HepG2 (cell line): Measurements from ENCODE around the gene SNAP25. TPM values are rescaled to one million over a fixed set of nuclear protein-coding genes. Genes with fewer than 3 reads are reported as not detected.

ENCODE experiments used
- ATAC-seq: fragments of 200-7000 bp; cut with Tn5 transposase; 3 replicates; pipeline ENCODE4 v1.9.1; 2020; ENCODE audit warnings: mild to moderate bottlenecking, moderate library complexity
- BruUV-seq: library from RNA; stranded (reverse); fragments of 400-500 nt; replicated peaks from 2 replicates; lab custom pipeline; 2021; lab: Mats Ljungman, UMichigan
- CTCF ChIA-PET: fragments of 300-600 bp; formaldehyde crosslinking; extraction: SDS; loops from one replicate; lab custom pipeline; 2021; ENCODE audit warnings: low total read pairs, inconsistent platforms, low intra/inter-chr PET ratio; lab: Yijun Ruan, JAX
- POLR2A ChIA-PET: fragments of 350-600 bp; sonication (Branson Sonifier 250); formaldehyde crosslinking; loops from one replicate; lab custom pipeline; 2020; ENCODE audit warnings: antibody characterized with exemption, inconsistent platforms; lab: Yijun Ruan, JAX
- DNase-seq: peaks from one replicate; pipeline ENCODE4 v3.0.0-alpha.2; 2015; ENCODE audit warnings: low spot score
- FAIRE-seq: peaks from 3 replicates; lab custom pipeline; 2011; peaks lifted over from hg19 to GRCh38; lab: Jason Lieb, UNC
- H2AFZ ChIP-seq: one replicate; pipeline ENCODE4 v1.6.1; 2011; ENCODE audit warnings: low read length, inconsistent platforms
- H3K27ac ChIP-seq: fragments of 300-600 bp; 3 replicates; pipeline ENCODE4 v1.8.0; 2011; ENCODE audit warnings: mixed run types, mild to moderate bottlenecking, mixed read lengths, low read length, inconsistent platforms; ENCODE audit not compliant: insufficient read depth; ENCODE audit errors: extremely low read length
- H3K27me3 ChIP-seq, 2 experiments: fragments of 200-600 bp in 1 of 2; 2 replicates in 1 of 2; 3 replicates in 1 of 2; pipeline versions ENCODE4 v1.6.0 to v1.8.0; 2011; ENCODE audit warnings: low read length in 2 of 2, mild to moderate bottlenecking in 2 of 2, moderate library complexity in 2 of 2, inconsistent platforms in 1 of 2; ENCODE audit not compliant: insufficient read depth in 2 of 2, control insufficient read depth in 1 of 2
- H3K36me3 ChIP-seq, 2 experiments: fragments of 200-600 bp in 1 of 2; replicated peaks in 1 of 2; 2 replicates in 1 of 2; 3 replicates in 1 of 2; pipeline versions ENCODE4 v1.5.1 to v1.8.0; 2011; ENCODE audit warnings: low read length in 2 of 2, inconsistent platforms in 1 of 2; ENCODE audit not compliant: insufficient read depth in 2 of 2, control insufficient read depth in 1 of 2
- H3K4me1 ChIP-seq: 2 replicates; pipeline ENCODE4 v1.5.1; 2012; ENCODE audit warnings: low read length, inconsistent platforms; ENCODE audit not compliant: insufficient read depth
- H3K4me2 ChIP-seq: 2 replicates; pipeline ENCODE4 v1.6.0; 2011; ENCODE audit warnings: low read depth, low read length, inconsistent platforms
- H3K4me3 ChIP-seq, 3 experiments: fragments of 200-600 bp in 1 of 3; sonication (generic), shearing (Covaris generic) in 1 of 3; replicated peaks in 1 of 3; 2 replicates each; pipeline ENCODE4 v1.5.1; 2011 to 2016; ENCODE audit warnings: low read length in 3 of 3, inconsistent platforms in 2 of 3, low read depth in 2 of 3, mild to moderate bottlenecking in 2 of 3, control low read depth in 1 of 3, mixed read lengths in 1 of 3; ENCODE audit not compliant: insufficient read depth in 1 of 3
- H3K79me2 ChIP-seq: one replicate; pipeline ENCODE4 v1.6.1; 2011; ENCODE audit warnings: low read length, inconsistent platforms; ENCODE audit not compliant: insufficient read depth
- H3K9ac ChIP-seq: 2 replicates; pipeline ENCODE4 v1.6.0; 2011; ENCODE audit warnings: mild to moderate bottlenecking, low read depth, low read length, inconsistent platforms; ENCODE audit not compliant: insufficient read depth
- H3K9me3 ChIP-seq: 2 replicates; pipeline ENCODE4 v1.5.1; 2012; ENCODE audit warnings: mild to moderate bottlenecking, low read length
- H4K20me1 ChIP-seq: 2 replicates; pipeline ENCODE4 v1.6.0; 2011; ENCODE audit warnings: inconsistent platforms, mild to moderate bottlenecking, low read length, moderate library complexity; ENCODE audit not compliant: insufficient read depth
- CBX2 ChIP-seq, 2 experiments: fragments of 200-600 bp in 1 of 2; sonication (generic); formaldehyde crosslinking in 1 of 2; IDR thresholded peaks; 2 replicates each; pipeline versions ENCODE4 v1.7.0 to v1.8.1; 2018 to 2022; ENCODE audit warnings: low read depth in 2 of 2, low read length in 1 of 2, mild to moderate bottlenecking in 1 of 2, missing genetic modification reagents in 1 of 2
- EZH2 ChIP-seq: conservative IDR thresholded peaks from 2 replicates; pipeline ENCODE4 v1.6.1; 2012; ENCODE audit warnings: mild to moderate bottlenecking, low read depth, low read length, moderate library complexity
- FUBP1 ChIP-seq: sonication (generic); formaldehyde crosslinking; IDR thresholded peaks from 2 replicates; pipeline ENCODE4 v1.5.1; 2020; ENCODE audit warnings: missing genetic modification reagents, mild to moderate bottlenecking, borderline replicate concordance
- GMEB2 ChIP-seq: IDR thresholded peaks from 2 replicates; pipeline ENCODE4 v1.6.1; 2016; ENCODE audit warnings: missing biosample characterization, missing genetic modification reagents, low read depth
- JARID2 ChIP-seq: sonication (generic); formaldehyde crosslinking; IDR thresholded peaks from 2 replicates; pipeline ENCODE4 v1.8.1; 2023; ENCODE audit warnings: missing genetic modification reagents, inconsistent platforms; ENCODE audit not compliant: insufficient replicate concordance
- MED8 ChIP-seq: sonication (generic); formaldehyde crosslinking; IDR thresholded peaks from 2 replicates; pipeline ENCODE4 v1.8.1; 2023; ENCODE audit warnings: mild to moderate bottlenecking, missing genetic modification reagents; ENCODE audit not compliant: insufficient replicate concordance
- MEIS2 ChIP-seq: sonication (generic); formaldehyde crosslinking; IDR thresholded peaks from 2 replicates; pipeline ENCODE4 v1.9.0; 2021; ENCODE audit warnings: mild to moderate bottlenecking, missing genetic modification reagents
- ZFP36 ChIP-seq: fragments of 150-350 bp; IDR thresholded peaks from 2 replicates; pipeline ENCODE4 v1.6.1; 2018; ENCODE audit warnings: borderline replicate concordance, low read length, low read depth; ENCODE audit not compliant: partially characterized antibody
- ZFX ChIP-seq: sonication (generic); formaldehyde crosslinking; IDR thresholded peaks from 2 replicates; pipeline ENCODE4 v1.4.0; 2020; ENCODE audit warnings: mild to moderate bottlenecking, low read depth, missing genetic modification reagents, moderate library complexity
- ZKSCAN1 ChIP-seq: fragments of 150-350 bp; IDR thresholded peaks from 2 replicates; pipeline ENCODE4 v1.6.1; 2014; ENCODE audit warnings: low read length
- ZNF232 ChIP-seq: sonication (generic); formaldehyde crosslinking; IDR thresholded peaks from 2 replicates; pipeline ENCODE4 v1.4.0; 2020; ENCODE audit warnings: missing genetic modification reagents, borderline replicate concordance
- ZNF607 ChIP-seq: sonication (generic); formaldehyde crosslinking; IDR thresholded peaks from 2 replicates; pipeline ENCODE4 v1.5.1; 2020; ENCODE audit warnings: missing genetic modification reagents, mild to moderate bottlenecking, borderline replicate concordance
- ZNF619 ChIP-seq: sonication (generic); formaldehyde crosslinking; IDR thresholded peaks from 2 replicates; pipeline ENCODE4 v1.4.0; 2020; ENCODE audit warnings: mild to moderate bottlenecking, missing genetic modification reagents
- WGBS: methylation state at CpG from one replicate; pipeline ENCODE4 v1.1.6; 2017; ENCODE audit warnings: low lambda C conversion rate; 5-methylcytosine and 5-hydroxymethylcytosine counted together
- in situ Hi-C: cut with HindIII; loops from 2 replicates; pipeline ENCODE4 v1.10.0; 2017; ENCODE audit warnings: low pct_unique_long_range_greater_than_20kb; ENCODE audit not compliant: extremely low pct_ligation_motif_present
- intact Hi-C: fragments of 100-400 bp; cut with micrococcal nuclease; formaldehyde crosslinking; loops from one replicate; pipeline ENCODE4 v1.10.0; 2022; ENCODE audit not compliant: unreplicated experiment
- polyA plus RNA-seq, 8 experiments: library from polyadenylated mRNA; depleted of rRNA in 3 of 8; stranded (reverse) in 7 of 8; unstranded in 1 of 8; fragments of >200 nt; fragmentation: Illumina TruSeq in 4 of 8; extraction: Trizol in 4 of 8; gene quantifications; 2 replicates each; pipeline versions ENCODE4 v1.2.1 to v1.2.3, GENCODE V29; 2011 to 2016; ENCODE audit warnings: low read depth in 4 of 8, missing spikeins in 1 of 8, mixed read lengths in 1 of 8; ENCODE audit not compliant: insufficient read depth in 1 of 8
- total RNA-seq, 5 experiments: library from RNA; depleted of rRNA; stranded (reverse); fragments of >200 nt; fragmentation: Illumina TruSeq; extraction: Trizol; gene quantifications; 2 replicates each; pipeline ENCODE4 v1.2.3, GENCODE V29; 2016; ENCODE audit warnings: low read depth in 1 of 5
- TF ChIP-seq, protein P1 (sequence below): sonication (generic); formaldehyde crosslinking; IDR thresholded peaks from 2 replicates; pipeline ENCODE4 v1.4.0; 2020; ENCODE audit warnings: missing genetic modification reagents
- TF ChIP-seq, protein P2 (sequence below): IDR thresholded peaks from 2 replicates; pipeline ENCODE4 v1.6.1; 2016; ENCODE audit warnings: missing compliant biosample characterization, missing genetic modification reagents, borderline replicate concordance

Gene SNAP25
- total and polyA plus RNA-seq, 2 of the 13 experiments (the other 11 are each of a cell fraction or from before 2014, with no cell fraction given), result not detected

GRCh38 chr20:10303852-10304251, 85.2 kb downstream of the SNAP25 start:
- ChIA-PET CTCF (no interaction called here), POLR2A (no interaction called here)
- no TSS peak for BruUV-seq
- no peak for ATAC-seq
- H3K4me3 ChIP-seq, result no peak overlapping the region
- in situ Hi-C loops, result no loop called here
- 0 out of 2 replicates have a peak, but pooled peaks cover 5% of the 10 kb centered on the region for H3K4me1 ChIP-seq
- intact Hi-C loops, result no loop called here
- no peaks in the 10 kb centered on the region for H3K27me3 ChIP-seq
- H3K4me2 ChIP-seq, result no peak overlapping the region
- FAIRE-seq, result no peak
- no peaks in the 10 kb centered on the region for H3K36me3 ChIP-seq
- 40% methylated on average over 3 of the region's 3 CpGs for WGBS
- H3K9ac ChIP-seq, result no peak overlapping the region
- no peaks in the 10 kb centered on the region for H3K79me2 ChIP-seq
- no peaks in the 10 kb centered on the region for H4K20me1 ChIP-seq
- no peak overlapping the region for H2AFZ ChIP-seq
- no peaks in the 10 kb centered on the region for H3K9me3 ChIP-seq
- H3K27ac ChIP-seq, result no peak overlapping the region
- DNase-seq, result no peak
- TF ChIP-seq ZKSCAN1, result no peak
- TF ChIP-seq ZFX (CRISPR knock-in tag), result no peak
- TF ChIP-seq ZNF232 (CRISPR knock-in tag), result no peak
- TF ChIP-seq ZNF619 (CRISPR knock-in tag), result no peak
- no peak for TF ChIP-seq JARID2 (CRISPR knock-in tag)
- no peak for TF ChIP-seq ZNF607 (CRISPR knock-in tag)
- no peak for TF ChIP-seq CBX2 (IDR thresholded peaks at IDR 0.05; ENCODE audit: low read depth, low read length)
- no peak for TF ChIP-seq CBX2 (CRISPR knock-in tag; IDR thresholded peaks at IDR 0.05; ENCODE audit: low read depth)
- no peak for TF ChIP-seq ZFP36
- no peak for TF ChIP-seq GMEB2 (CRISPR knock-in tag)
- TF ChIP-seq MED8 (CRISPR knock-in tag), result no peak
- TF ChIP-seq, protein P1, sequence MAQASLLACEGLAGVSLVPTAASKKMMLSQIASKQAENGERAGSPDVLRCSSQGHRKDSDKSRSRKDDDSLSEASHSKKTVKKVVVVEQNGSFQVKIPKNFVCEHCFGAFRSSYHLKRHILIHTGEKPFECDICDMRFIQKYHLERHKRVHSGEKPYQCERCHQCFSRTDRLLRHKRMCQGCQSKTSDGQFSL (CRISPR knock-in tag), result no peak
- TF ChIP-seq FUBP1 (CRISPR knock-in tag), result no peak
- no peak for TF ChIP-seq MEIS2 (CRISPR knock-in tag)
- no peak for TF ChIP-seq EZH2
- TF ChIP-seq, protein P2, sequence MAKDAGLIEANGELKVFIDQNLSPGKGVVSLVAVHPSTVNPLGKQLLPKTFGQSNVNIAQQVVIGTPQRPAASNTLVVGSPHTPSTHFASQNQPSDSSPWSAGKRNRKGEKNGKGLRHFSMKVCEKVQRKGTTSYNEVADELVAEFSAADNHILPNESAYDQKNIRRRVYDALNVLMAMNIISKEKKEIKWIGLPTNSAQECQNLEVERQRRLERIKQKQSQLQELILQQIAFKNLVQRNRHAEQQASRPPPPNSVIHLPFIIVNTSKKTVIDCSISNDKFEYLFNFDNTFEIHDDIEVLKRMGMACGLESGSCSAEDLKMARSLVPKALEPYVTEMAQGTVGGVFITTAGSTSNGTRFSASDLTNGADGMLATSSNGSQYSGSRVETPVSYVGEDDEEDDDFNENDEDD (CRISPR knock-in tag), result no peak
